Endometrium (tissue), 2 donors: ENCODE results near the gene C1QTNF12.
"Not testable (repeated sequence)": the region's sequence is repeated elsewhere in the genome, so short reads cannot be mapped to it uniquely, and the experiment has no call there.

Experiments used
- FAIRE-seq: peaks from 2 replicates; lab custom pipeline; 2012; peaks lifted over from hg19 to GRCh38; lab: Jason Lieb, UNC
- donor health status: control.
- donor health status: control.

The C1QTNF12 gene

DNA sequence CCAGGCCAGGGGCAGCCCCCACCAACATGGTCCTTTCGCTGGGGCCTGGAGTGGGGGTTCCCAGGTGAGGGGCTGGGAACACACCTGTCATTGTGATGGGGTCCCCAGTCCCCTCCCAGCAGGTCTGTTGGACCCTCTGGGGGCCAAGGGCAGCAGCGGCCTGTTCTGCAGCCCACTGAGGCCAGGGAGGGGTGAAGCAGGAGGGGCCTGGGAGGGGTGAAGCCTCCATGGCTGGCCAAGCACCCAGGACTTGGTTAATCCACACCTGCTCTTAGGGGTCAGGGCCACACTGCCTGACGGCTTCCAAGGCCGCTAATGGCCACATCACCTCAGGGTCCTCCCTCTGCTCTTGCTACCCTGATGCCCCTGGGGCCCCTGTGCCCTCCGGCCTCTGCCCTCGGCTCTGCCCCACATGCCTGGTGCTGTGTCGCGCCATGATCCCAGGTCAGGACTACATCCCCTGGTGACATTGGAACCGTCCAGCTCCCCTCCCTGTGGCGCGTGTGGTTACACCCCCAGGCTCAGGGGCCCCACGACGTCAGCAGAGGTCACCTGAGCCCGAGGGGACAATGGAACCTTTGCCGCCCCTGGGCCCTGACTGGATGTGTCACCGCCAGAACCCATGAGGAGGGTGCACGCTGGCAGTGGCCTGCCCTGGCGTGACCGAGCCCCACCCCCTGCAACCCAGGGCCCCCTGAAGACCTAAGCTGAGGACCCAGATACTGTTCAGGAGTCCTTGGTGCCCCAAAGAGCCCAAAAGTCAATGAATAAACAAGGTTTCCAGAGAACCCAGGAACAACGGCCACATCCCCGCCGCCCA is 47.2 kb downstream of the C1QTNF12 start:
- no peak for FAIRE-seq

DNA sequence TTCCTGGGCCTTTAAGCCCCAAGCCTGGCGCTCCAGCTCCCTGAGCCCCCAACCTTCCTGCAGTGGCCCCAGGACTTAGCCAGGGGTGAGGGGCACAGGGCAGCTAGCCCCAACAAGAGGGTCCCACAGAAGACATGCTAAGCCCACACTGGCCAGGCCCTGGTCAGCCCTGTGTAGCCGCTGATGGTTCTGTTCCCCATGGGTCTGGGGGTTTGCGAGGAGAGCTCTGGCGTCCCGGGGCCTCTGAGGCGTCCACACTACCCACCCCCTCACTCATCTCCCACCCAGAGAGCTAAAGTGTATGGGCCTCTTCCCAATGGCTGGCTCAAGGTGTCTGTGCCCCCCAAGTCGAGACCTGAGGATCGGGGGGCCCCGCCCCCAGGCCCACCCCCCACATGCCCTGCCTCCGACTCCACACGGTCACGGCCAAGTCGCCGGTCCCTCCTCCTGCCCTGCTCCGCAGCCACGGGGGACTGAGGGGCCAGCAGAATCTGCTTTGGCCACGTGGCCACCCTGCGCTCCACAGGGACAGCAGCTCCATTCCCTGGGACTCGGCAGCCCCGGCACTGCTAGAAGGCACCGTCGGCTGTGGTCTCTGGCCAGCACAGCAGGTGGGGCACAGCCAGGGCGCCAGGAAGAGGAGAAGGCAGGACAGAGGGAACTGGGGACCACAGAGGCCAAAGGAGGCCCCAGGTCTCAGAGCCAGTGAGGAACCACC is 47.9 kb downstream of the C1QTNF12 start:
- no peak for FAIRE-seq

DNA sequence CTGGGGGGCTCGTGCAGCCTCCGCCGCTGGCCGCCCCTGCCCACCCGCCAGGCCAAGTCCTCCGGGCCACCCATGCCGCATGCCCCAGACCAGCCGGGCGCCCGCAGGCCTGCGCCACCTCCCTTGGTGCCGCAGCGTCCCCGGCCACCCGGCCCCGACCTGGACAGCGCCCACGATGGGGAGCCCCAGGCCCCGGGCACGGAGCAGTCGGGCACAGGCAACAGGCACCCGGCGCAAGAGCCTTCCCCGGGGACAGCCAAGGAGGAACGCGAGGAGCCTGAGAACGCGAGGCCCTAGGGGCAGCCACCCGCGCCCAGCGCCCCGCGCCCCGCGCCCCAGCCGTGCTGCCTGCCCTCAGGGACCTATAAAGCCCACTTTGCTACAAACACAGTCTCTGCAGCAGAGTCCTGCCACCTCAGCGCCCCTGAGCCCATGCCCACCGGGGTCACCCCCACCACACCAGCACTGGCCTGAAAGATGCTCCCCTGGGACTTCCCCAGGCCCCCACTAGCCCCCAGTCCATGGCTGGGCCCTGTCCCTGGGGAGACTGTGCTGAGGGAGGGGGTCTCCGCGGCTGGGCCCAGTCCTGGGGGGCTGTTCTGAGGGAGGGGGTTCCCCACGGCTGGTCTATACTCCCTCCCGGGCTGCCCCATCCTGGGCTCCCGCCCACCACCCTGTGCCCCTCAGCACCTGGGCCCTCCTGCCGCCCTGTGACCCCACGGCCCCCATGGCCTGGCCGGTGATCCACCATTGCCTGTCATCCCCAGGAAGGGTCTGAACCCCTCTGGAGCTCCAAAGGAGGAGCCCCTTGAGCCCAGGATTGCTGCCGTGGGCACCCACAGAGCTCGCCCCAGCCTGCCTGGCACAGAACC is 48.7 kb downstream of the C1QTNF12 start:
- FAIRE-seq = no peak

DNA sequence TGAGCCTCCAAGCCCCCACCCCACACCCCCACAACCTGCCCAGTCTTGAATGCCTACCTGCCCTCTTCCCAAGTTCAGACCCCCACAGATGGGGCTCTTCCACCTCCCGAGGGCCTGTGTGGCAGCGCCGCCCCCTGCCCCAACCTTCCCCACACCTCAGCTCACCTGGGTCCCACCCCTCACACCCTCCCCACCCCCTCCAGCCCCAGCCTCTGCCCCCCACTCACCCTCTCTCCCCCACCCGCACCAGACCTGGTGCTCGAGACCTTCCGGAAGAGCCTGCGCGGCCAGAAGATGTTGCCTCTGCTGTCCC is 49.4 kb downstream of the C1QTNF12 start:
- FAIRE-seq = no peak

DNA sequence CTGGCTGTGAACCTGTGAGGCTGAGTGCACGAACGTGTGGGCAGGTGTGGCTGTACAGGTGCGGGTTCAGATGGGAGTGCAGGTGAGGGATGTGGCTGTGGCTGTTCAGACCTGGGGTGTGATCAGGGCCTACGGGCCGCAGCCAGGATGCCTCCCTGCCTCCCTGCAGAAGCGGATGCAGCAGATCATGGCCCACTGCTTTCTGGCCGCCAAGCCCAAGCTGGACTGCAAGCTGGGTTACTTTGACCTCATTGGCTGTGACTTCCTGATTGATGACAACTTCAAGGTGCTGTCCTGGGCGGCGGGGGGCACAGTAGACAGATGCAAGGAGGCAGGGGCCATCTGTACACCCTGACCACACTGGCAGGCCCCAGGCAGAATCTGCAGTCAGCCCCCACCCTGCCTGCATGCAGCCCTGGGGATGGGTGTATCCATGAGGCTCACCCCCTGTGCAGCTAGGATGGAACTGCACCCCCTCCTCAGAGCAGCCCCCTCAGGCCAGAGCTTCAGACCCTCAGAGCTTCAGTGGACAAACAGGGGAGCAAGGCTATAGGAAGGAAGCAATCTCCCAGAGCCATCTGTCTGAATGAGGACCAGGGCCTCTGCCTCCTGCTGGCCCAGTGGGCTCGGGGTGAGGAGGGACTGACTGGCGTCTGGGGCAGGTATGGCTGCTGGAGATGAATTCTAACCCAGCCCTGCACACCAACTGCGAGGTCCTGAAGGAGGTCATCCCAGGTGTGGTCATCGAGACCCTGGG is 49.9 kb downstream of the C1QTNF12 start:
- FAIRE-seq = no peak

DNA sequence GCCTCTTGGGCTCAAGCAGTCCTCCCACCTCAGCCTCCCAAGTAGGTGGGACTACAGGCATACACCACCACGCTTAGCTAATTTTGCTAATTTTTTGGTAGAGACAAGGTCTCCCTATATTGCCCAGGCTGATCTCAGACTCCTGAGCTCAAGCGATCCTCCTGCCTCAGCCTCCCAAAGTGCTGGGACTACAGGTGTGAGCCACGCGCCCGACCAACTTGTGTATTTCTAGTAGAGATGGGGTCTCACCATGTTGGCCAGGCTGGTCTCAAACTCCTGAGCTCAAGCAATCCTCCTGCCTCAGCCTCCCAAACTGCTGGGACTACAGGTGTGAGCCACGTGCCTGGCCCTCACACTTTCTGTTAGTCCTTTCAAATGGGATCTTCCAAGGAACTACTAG is 50.8 kb downstream of the C1QTNF12 start:
- not testable (repeated sequence) for FAIRE-seq

DNA sequence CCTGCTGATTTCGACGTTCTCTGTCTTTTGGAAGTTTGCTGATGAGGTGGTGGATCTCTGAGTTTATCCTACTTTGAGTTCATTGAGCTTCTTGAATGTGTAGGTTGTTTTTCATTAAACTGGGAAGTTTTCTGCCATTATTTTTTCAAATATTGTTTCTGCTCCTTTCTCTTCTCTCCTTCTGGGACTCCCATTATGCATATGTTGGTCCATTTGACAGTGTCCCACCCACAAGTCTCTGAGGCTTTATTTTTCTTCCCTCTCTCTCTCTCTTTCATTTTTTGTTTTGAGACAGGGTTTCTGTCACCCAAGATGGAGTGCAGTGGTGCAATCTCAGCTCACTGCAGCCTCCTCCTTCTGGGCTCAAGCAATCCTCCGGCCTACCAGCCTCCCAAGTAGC is 51.8 kb downstream of the C1QTNF12 start:
- FAIRE-seq = no peak
